ENCODE data around the gene MARCHF3.

Gene MARCHF3

DNA sequence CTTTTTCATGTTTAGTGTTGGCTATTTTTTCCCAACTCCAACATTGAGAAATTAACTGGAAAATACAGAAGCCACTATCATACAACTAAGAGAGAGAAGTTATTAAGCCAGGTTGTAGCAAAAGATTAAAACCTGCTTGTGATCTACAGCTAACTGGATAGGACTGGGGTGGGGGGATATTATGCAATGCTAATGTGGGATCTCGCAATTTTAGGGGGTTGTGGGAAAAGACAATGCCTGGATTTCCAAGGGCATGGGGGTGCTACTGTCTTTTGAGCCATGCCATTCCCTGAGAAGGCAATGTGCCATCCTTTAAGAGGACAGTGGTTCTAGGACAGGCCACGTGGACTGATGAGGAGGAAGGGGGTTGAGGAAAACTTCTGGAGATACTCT lies 46.5 kb downstream of the MARCHF3 start:
- TF ChIP-seq, protein P1, sequence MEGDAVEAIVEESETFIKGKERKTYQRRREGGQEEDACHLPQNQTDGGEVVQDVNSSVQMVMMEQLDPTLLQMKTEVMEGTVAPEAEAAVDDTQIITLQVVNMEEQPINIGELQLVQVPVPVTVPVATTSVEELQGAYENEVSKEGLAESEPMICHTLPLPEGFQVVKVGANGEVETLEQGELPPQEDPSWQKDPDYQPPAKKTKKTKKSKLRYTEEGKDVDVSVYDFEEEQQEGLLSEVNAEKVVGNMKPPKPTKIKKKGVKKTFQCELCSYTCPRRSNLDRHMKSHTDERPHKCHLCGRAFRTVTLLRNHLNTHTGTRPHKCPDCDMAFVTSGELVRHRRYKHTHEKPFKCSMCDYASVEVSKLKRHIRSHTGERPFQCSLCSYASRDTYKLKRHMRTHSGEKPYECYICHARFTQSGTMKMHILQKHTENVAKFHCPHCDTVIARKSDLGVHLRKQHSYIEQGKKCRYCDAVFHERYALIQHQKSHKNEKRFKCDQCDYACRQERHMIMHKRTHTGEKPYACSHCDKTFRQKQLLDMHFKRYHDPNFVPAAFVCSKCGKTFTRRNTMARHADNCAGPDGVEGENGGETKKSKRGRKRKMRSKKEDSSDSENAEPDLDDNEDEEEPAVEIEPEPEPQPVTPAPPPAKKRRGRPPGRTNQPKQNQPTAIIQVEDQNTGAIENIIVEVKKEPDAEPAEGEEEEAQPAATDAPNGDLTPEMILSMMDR (IDR thresholded peaks at IDR 0.05; ENCODE audit: borderline replicate concordance, insufficient read depth, low read depth, low read length): no peak

DNA sequence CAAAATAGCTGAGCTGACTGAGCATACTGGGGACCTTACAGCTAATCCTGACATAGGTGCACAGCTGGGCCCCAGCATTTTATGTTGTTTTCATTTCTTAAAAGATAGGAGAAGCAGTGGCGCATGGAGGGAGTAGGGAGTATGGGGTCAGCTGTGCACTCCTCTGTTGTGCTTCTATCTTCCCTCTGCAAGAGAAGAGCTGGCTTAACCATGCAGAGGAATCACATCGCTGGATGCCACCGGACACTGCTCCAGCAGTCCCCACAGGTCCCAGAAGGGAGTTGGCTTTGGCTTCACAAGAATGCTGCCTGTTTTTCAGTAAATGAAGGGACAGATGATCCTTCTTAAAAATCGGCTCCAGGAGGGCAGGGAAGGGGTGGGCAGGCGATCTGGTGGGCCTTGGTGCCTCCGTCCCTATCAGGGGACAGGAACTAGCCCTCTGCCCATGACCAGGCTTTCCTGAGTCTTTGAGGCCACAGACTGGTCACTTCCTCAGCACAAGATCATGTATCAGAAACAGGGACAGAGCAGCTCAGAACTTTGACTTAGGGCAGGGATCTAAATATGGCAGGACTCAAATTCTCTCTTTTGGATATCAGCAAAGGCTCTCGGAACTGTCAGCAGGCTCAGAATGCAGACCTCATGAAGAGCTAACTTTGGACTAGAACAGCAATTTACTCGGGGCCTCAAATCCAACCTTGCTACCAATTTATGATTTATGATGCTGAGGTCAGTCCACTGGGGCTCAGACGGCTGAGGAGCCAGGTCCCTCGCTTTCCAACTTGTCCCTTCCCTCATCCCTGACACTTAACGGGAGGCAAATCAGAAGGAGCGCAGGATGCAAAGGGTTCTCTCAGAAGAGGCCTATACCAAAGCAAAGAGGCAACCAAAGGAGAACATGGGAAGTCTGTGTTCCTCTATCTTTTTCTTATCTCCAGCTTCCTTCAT lies 47.2 kb downstream of the MARCHF3 start:
- no peak overlapping the region for H3K4me3 ChIP-seq (ENCODE audit: low read depth, low read length)
- TF ChIP-seq, protein P1 (IDR thresholded peaks at IDR 0.05; ENCODE audit: borderline replicate concordance, insufficient read depth, low read depth, low read length): no peak

More for the DNA sequence above, 46.5 kb downstream of the MARCHF3 start:
- no peak overlapping the region for H3K4me3 ChIP-seq (ENCODE audit: low read depth, low read length)

DNA sequence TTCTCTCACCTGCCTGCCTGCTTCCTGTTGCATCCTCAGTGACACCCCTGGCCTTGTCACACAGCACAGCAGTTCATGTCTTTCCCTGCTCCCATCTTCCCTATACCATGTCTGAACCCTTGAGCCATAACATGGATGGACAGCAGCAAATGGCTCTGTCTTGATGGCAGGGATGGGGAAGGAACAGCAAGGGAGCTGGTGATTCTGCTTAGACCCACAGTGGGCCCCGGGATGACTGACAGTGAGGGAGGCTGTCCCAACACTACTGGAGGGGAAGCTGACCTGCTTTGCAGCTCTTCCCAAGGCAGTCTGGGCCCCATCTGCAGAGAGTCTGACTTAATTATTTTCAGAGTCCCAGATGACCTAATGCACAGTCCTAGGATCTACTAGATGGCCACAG lies 48.2 kb downstream of the MARCHF3 start:
- H3K4me3 ChIP-seq (ENCODE audit: low read depth, low read length): no peak overlapping the region
- TF ChIP-seq, protein P1 (IDR thresholded peaks at IDR 0.05; ENCODE audit: borderline replicate concordance, insufficient read depth, low read depth, low read length): no peak

DNA sequence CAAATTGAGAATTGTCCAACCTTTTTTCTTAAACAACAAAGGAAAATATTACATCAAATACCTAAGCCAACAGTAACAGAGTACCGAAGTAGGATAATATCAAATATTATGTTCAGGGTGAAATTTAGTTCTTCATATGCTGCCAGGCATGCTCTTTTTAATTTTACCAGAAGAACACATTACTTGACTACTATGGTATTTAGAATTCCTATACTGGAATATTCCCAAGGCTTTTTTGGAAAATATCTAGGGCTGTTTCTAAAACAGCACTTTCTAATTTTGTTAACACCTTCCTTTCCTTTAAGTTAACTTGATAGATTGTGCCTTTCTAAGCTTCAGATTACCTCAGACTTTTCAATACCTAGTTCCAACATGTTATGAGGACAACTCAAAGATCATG lies 48.7 kb downstream of the MARCHF3 start:
- TF ChIP-seq, protein P1 (IDR thresholded peaks at IDR 0.05; ENCODE audit: borderline replicate concordance, insufficient read depth, low read depth, low read length): no peak
- no peak overlapping the region for H3K4me3 ChIP-seq (ENCODE audit: low read depth, low read length)

DNA sequence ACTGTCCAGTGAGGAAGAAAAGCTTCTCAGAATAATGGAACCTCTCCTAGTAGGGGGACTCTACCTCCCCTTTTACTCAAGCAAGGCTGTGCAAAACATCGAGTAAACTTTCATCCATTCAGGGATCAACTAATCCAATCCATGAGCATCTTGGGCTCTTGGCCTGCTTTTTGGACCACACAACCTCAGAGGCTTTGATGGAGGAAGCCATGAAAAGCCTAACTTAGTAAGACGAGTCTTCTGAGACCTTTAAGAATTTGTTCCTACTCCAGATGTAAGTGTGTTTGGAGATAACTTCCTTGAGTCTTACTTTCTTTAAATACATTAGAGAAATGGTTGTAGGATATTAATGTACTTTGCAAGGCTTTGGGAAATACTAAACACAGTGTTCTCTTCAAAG lies 49.1 kb downstream of the MARCHF3 start:
- TF ChIP-seq, protein P1 (IDR thresholded peaks at IDR 0.05; ENCODE audit: borderline replicate concordance, insufficient read depth, low read depth, low read length): no peak
- no peak overlapping the region for H3K4me3 ChIP-seq (ENCODE audit: low read depth, low read length)

DNA sequence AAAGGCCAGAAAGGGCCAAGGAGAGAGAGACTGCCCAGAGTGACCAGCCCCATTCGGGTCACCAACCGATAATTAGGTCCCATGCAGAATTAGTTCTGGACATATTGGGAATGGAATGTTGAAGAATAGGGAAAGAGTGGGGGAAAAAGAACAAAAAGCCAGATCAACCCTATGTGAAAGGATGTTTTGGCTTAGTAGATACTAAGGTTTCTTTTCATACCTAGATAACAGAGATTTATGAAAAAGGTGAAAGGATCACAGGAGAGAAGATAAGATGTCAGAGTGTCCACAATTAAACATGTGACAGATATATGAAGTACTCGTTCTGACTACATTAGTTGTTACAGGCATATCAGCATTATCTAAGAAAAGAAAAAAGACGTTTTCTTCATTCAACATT lies 52.1 kb downstream of the MARCHF3 start:
- TF ChIP-seq, protein P1 (IDR thresholded peaks at IDR 0.05; ENCODE audit: borderline replicate concordance, insufficient read depth, low read depth, low read length): no peak
- H3K4me3 ChIP-seq (ENCODE audit: low read depth, low read length): no peak overlapping the region

Measured in GM12875 (cell line).